ENCODE measurements around the gene RNF41.
"Not testable (repeated sequence)": the region's sequence is repeated elsewhere in the genome, so short reads cannot be mapped to it uniquely, and the experiment has no call there.

Gene RNF41

DNA sequence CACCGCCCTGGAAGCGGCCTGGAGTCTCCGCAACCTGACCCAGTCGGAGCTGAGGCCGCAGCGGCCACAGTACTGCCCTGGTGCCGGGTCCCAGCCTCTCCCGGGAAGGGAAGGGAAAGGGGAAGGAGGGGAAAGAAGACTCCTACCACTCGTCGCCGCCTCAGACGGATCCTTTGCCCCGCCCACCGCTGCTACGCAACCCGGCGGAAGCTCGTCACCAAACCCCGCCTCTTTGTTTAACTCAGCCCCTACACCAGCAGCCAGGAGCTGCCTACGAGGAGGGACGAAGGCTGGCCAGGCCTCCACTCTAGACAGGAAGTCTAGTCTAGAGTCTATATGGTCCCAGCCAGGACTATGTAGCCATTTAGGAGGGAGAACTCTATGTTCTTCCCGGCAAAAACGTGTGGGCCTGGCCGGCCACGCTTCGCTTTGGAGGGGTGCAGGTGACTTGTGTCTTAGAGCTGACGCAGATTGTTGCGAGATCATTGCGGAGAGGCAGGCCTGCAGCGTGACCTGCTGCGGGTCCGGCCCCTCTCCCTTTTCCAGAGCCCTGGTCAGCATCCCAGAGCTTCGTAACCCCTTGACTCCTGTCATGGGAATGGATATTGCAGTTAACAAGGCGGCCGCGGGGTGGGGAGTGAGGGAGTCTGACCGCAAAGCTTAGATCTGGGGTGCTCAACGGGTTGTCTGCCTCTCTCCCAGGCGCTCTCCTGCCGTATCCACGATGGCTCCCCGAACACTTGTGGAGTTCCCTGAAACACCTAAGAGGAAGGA is at the start of gene RNF41:
Gene RNF41, minus strand, starts transcription at position 166 of the 774 bp plus-strand sequence. CDS start 7,875 bp downstream, outside the sequence.
- H3K4me3 ChIP-seq (ENCODE audit: low read depth in 1 of 2, low read length in 2 of 2) = peak within 1 kb of the TSS; percentile 83 to 96
- H3K27ac ChIP-seq (ENCODE audit: low read depth, low read length) = peak within 1 kb of the TSS; percentile 100
- peaks cover 37% of the 10 kb centered on the region for H3K4me1 ChIP-seq (ENCODE audit: insufficient read depth, low read length)
- no peaks in the 10 kb centered on the region for H3K36me3 ChIP-seq (ENCODE audit: insufficient read depth, low read length)
- peak within 1 kb of the TSS; percentile 94 for H3K9ac ChIP-seq (ENCODE audit: low read length)
- no peaks in the 10 kb centered on the region for H3K27me3 ChIP-seq (ENCODE audit: control insufficient read depth in 1 of 2, insufficient read depth in 2 of 2, low read length in 2 of 2)
- H3K9me3 ChIP-seq (ENCODE audit: low read length) = no peaks in the 10 kb centered on the region

DNA sequence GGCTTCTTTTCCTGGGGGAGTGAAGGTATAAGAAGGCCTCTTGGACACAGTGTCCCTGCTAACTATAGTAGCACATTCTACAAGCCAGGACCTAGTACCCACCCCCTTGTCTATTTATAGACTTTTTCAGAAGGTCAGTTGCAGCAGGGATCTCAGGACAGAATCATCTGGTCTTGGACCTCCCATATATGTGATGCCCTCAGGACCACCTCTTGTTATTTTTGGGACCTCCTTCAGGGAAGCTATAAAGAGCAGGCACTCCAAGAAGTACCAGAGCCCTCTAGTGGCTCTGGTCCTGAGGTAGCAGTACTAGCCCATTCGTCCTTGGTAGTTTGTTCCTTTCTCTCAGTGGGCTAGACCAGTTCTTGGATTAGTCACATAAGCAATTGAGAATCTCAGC is 49.3 kb upstream of the RNF41 start:
- H3K9me3 ChIP-seq (ENCODE audit: low read length) = no peaks in the 10 kb centered on the region
- H3K27ac ChIP-seq (ENCODE audit: low read depth, low read length) = no peak overlapping the region
- H3K9ac ChIP-seq (ENCODE audit: low read length) = no peak overlapping the region
- H3K4me1 ChIP-seq (ENCODE audit: insufficient read depth, low read length) = peaks cover 11% of the 10 kb centered on the region
- H3K27me3 ChIP-seq (ENCODE audit: control insufficient read depth in 1 of 2, insufficient read depth in 2 of 2, low read length in 2 of 2) = no peaks in the 10 kb centered on the region
- no peak overlapping the region for H3K4me3 ChIP-seq (ENCODE audit: low read depth in 1 of 2, low read length in 2 of 2)
- peaks cover 53% of the 10 kb centered on the region for H3K36me3 ChIP-seq (ENCODE audit: insufficient read depth, low read length)

- Histone ChIP-seq H3K9me3 (ENCODE audit: low read length) (no peaks in the 10 kb centered on the region), H3K4me3 (ENCODE audit: low read depth in 1 of 2, low read length in 2 of 2) (peak overlapping the region; percentile 82 to 88), H3K27ac (ENCODE audit: low read depth, low read length) (peak overlapping the region; percentile 81), H3K4me1 (ENCODE audit: insufficient read depth, low read length) (peaks cover 11% of the 10 kb centered on the region), H3K27me3 (ENCODE audit: control insufficient read depth in 1 of 2, insufficient read depth in 2 of 2, low read length in 2 of 2) (no peaks in the 10 kb centered on the region), H3K9ac (ENCODE audit: low read length) (peak overlapping the region; percentile 57), H3K36me3 (ENCODE audit: insufficient read depth, low read length) (peaks cover 23% of the 10 kb centered on the region)
Measured at GRCh38 chr12:56267443-56268071, 45.8 kb upstream of the RNF41 start.

DNA sequence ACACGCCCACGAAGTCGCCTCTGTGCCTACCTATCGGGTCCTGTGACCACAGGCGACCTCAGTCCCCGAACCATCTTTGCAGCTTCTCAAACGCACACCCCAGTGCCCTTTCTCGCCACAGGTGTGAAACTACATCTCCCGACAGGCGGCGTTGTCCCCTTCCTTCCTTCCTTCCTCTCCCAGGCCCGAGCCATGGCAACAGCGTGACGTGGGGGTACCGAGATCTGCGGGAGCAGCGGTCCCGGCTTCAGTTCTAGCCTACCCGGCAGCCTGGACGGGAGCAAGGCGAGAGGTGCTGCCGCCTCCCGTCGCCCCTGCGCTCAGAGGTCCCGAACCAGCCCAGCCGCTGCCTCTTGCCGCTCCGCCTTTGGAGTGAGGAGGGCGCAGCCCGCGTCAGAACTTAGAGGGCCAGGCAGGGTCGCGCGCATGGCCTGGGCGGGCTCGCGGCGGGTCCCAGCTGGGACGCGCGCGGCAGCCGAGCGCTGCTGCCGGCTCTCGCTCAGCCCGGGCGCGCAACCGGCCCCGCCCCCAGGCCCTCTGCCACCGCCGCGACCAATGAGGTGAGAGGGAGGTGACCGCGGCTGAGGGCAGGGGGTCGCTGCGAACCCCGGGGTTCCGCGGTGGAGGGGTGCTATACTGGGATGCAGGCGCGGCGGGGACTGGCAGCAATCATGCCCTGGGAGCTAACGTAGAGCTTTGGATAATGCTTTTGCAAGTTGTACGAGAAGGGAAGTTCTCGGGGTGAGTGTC is 45.1 kb upstream of the RNF41 start, which contains the start of gene COQ10A:
Gene COQ10A, plus strand, starts transcription at position 250 of the 750 bp plus-strand sequence. Its CDS starts 177 bp downstream, at position 427.
- Histone ChIP-seq H3K9me3 (ENCODE audit: low read length) (no peaks in the 10 kb centered on the region), H3K27me3 (ENCODE audit: control insufficient read depth in 1 of 2, insufficient read depth in 2 of 2, low read length in 2 of 2) (no peaks in the 10 kb centered on the region), H3K27ac (ENCODE audit: low read depth, low read length) (peak within 1 kb of the TSS; percentile 81), H3K4me3 (ENCODE audit: low read depth in 1 of 2, low read length in 2 of 2) (peak within 1 kb of the TSS; percentile 82 to 88), H3K9ac (ENCODE audit: low read length) (peak within 1 kb of the TSS; percentile 82), H3K4me1 (ENCODE audit: insufficient read depth, low read length) (peaks cover 11% of the 10 kb centered on the region), H3K36me3 (ENCODE audit: insufficient read depth, low read length) (peaks cover 17% of the 10 kb centered on the region)

- Histone ChIP-seq H3K27ac (ENCODE audit: low read depth, low read length) (peak overlapping the region; percentile 81), H3K36me3 (ENCODE audit: insufficient read depth, low read length) (peaks cover 10% of the 10 kb centered on the region), H3K4me3 (ENCODE audit: low read depth in 1 of 2, low read length in 2 of 2) (peak overlapping the region; percentile 82 to 88), H3K4me1 (ENCODE audit: insufficient read depth, low read length) (peaks cover 11% of the 10 kb centered on the region), H3K9ac (ENCODE audit: low read length) (peak overlapping the region; percentile 82)
- not testable (repeated sequence) for H3K27me3 ChIP-seq (ENCODE audit: control insufficient read depth in 1 of 2, insufficient read depth in 2 of 2, low read length in 2 of 2); H3K9me3 ChIP-seq (ENCODE audit: low read length)
Measured at GRCh38 chr12:56266068-56266692, 44.5 kb upstream of the RNF41 start.

DNA sequence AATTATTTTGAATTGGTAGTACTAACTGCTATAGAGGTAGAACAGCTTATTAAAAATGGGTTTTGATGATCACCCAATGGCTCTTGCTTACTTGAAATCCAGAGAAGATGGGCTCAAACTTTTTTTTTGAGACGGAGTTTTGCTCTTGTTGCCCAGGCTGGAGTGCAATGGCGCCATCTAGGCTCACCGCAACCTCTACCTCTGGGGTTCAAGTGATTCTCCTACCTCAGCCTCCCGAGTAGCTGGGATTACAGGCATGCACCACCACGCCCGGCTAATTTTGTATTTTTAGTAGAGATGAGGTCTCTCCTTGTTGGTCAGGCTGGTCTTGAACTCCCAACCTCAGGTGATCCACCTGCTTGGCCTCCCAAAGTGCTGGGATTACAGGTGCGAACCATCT is 41.2 kb upstream of the RNF41 start:
- not testable (repeated sequence) for H3K4me3 ChIP-seq (ENCODE audit: low read depth in 1 of 2, low read length in 2 of 2); H3K27ac ChIP-seq (ENCODE audit: low read depth, low read length); H3K36me3 ChIP-seq (ENCODE audit: insufficient read depth, low read length); H3K9me3 ChIP-seq (ENCODE audit: low read length); H3K27me3 ChIP-seq (ENCODE audit: control insufficient read depth in 1 of 2, insufficient read depth in 2 of 2, low read length in 2 of 2); H3K9ac ChIP-seq (ENCODE audit: low read length)
- H3K4me1 ChIP-seq (ENCODE audit: insufficient read depth, low read length) = peaks cover 15% of the 10 kb centered on the region

DNA sequence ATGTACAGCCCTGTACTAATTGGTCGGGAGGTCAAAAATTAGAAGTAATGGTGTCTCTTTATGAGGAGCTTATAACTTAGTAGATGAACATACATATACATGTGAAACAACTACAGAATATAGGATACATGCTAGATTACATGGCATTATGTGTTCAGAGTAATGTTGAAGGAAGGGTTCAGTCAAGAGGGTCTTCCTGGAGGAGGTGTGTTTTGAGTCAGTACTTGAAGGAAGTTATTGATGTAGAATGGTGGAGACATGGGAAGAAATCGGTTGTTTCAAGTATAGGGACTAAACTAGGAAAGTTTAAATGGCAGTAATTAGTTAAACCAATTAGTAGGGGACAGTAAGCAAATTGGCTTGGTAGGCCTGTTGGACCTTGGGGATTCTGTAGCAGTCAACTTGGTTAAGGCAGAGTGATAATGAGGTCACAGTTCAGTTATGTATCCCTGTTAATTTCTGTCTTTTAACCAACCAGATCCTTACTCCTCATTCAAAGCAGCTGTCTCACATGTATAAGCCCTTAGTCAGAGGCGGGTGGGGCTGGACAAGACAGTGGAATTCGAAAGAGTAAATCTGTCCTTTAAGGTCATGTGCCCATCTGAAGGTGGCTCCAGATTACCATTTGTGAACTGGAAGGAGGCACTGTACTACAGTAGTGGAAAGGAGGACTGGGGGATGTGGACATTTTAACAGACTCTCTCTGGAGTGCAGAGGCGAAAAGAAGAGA is 39.9 kb upstream of the RNF41 start:
- Histone ChIP-seq H3K27me3 (ENCODE audit: control insufficient read depth in 1 of 2, insufficient read depth in 2 of 2, low read length in 2 of 2) (no peaks in the 10 kb centered on the region), H3K27ac (ENCODE audit: low read depth, low read length) (no peak overlapping the region), H3K4me1 (ENCODE audit: insufficient read depth, low read length) (peaks cover 19% of the 10 kb centered on the region), H3K9me3 (ENCODE audit: low read length) (no peaks in the 10 kb centered on the region), H3K36me3 (ENCODE audit: insufficient read depth, low read length) (peaks cover 5% of the 10 kb centered on the region), H3K9ac (ENCODE audit: low read length) (no peak overlapping the region), H3K4me3 (ENCODE audit: low read depth in 1 of 2, low read length in 2 of 2) (no peak overlapping the region)

DNA sequence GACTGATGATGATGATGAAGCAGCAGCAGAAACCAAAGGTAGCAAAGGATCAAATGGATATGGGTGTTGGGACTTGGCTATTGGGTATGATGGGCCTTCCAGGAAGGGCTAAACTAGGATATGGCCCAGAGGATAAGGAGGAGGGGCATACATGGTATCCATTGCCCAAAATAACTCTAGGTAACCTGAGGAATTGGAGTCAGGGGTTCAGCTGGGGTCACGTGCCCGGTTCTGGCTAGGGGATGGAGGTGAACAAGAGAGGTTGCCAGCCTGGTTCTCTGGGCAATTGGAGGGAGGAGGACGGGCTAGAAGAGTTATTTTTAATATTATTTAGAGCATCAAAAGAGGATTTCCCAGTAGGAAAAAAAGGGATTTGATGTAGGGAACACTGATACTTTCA is 39.2 kb upstream of the RNF41 start:
- H3K4me1 ChIP-seq (ENCODE audit: insufficient read depth, low read length) = peaks cover 22% of the 10 kb centered on the region
- no peaks in the 10 kb centered on the region for H3K9me3 ChIP-seq (ENCODE audit: low read length)
- H3K4me3 ChIP-seq (ENCODE audit: low read depth in 1 of 2, low read length in 2 of 2) = no peak overlapping the region
- H3K9ac ChIP-seq (ENCODE audit: low read length) = no peak overlapping the region
- H3K27me3 ChIP-seq (ENCODE audit: control insufficient read depth in 1 of 2, insufficient read depth in 2 of 2, low read length in 2 of 2) = no peaks in the 10 kb centered on the region
- H3K27ac ChIP-seq (ENCODE audit: low read depth, low read length) = no peak overlapping the region
- H3K36me3 ChIP-seq (ENCODE audit: insufficient read depth, low read length) = peaks cover 11% of the 10 kb centered on the region

- Histone ChIP-seq H3K27me3 (ENCODE audit: control insufficient read depth in 1 of 2, insufficient read depth in 2 of 2, low read length in 2 of 2) (no peaks in the 10 kb centered on the region), H3K9me3 (ENCODE audit: low read length) (no peaks in the 10 kb centered on the region), H3K4me3 (ENCODE audit: low read depth in 1 of 2, low read length in 2 of 2) (no peak overlapping the region), H3K4me1 (ENCODE audit: insufficient read depth, low read length) (peaks cover 23% of the 10 kb centered on the region), H3K36me3 (ENCODE audit: insufficient read depth, low read length) (peaks cover 17% of the 10 kb centered on the region), H3K27ac (ENCODE audit: low read depth, low read length) (no peak overlapping the region), H3K9ac (ENCODE audit: low read length) (no peak overlapping the region)
Measured at GRCh38 chr12:56260380-56260779, 38.7 kb upstream of the RNF41 start.

DNA sequence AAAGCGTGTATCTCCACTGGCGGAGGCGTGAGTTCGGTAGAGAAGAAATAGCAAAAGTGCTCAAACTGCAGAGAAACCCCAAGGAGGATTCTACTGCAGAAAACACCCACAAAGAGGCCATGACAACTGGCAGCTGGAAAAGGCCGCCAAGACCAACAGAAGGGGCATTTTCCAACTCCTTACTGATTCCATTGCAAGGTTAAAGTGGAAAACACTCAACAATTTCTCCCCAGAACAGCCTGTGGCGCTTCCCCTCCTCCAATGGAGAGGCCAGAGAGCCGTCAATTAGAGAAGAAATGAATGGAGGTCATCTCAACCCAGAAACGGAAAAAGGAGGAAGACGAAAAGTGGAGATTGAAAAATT is 37.1 kb upstream of the RNF41 start:
- Histone ChIP-seq H3K36me3 (ENCODE audit: insufficient read depth, low read length) (peaks cover 32% of the 10 kb centered on the region), H3K9ac (ENCODE audit: low read length) (peak overlapping the region; percentile 78), H3K27ac (ENCODE audit: low read depth, low read length) (peak overlapping the region; percentile 97), H3K4me1 (ENCODE audit: insufficient read depth, low read length) (peaks cover 23% of the 10 kb centered on the region), H3K9me3 (ENCODE audit: low read length) (no peaks in the 10 kb centered on the region), H3K27me3 (ENCODE audit: control insufficient read depth in 1 of 2, insufficient read depth in 2 of 2, low read length in 2 of 2) (no peaks in the 10 kb centered on the region), H3K4me3 (ENCODE audit: low read depth in 1 of 2, low read length in 2 of 2) (peak overlapping the region; percentile 63 to 82)

All from muscle layer of colon (tissue), 2 donors.